Uterus (tissue), 2 donors: ENCODE data around the gene NINL.

ENCODE experiments used
- POLR2A ChIP-seq, 2 donors: fragments of 450-650 bp; IDR thresholded peaks; one replicate each; pipeline ENCODE4 v1.6.1; 2016; ENCODE audit warnings: antibody characterized with exemption in 2 of 2, mild to moderate bottlenecking in 1 of 2, moderate library complexity in 1 of 2
- TF ChIP-seq, protein P1 (sequence below), 4 experiments: fragments of 200-600 bp in 2 of 4; fragments of 450-650 bp in 2 of 4; sonication (generic) in 2 of 4; IDR thresholded peaks; one replicate each; pipeline ENCODE4 v1.5.1; 2016 to 2019; ENCODE audit warnings: antibody characterized with exemption in 4 of 4, mild to moderate bottlenecking in 2 of 4, moderate library complexity in 1 of 4

DNA sequence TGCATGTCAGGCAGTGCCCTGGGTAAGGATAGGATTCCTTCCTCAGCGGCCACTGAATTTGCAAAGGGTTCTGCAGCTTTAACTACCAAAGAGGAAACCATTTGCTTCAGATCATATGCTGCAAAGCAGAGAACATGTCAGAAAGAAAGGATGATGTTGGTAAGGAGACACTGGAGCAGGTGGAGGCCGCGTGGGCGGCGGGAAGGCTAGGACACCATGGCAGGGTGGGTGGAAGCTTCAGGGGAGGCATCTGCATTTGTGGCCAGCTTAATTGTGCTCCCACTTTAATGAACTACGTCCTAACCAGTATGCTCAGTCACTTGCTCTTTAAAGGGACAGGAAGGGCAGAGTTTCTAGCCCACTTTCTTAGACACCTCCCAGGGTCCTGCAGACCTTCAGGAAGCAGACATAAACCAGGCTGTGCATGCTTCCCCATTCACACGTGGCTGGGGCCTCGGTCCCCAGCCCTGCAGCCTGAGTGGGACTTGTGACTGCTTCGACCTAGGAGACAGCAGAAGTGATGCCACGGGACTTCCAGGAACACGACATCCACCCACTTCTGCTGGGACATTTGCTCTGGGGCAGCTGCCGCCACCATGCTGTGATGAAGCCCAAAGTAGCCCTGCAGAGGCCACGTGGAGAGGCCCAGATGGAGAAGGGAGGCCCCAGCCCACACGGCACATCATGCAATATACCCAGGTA is 101.7 kb downstream of the NINL start:
- TF ChIP-seq, protein P1, sequence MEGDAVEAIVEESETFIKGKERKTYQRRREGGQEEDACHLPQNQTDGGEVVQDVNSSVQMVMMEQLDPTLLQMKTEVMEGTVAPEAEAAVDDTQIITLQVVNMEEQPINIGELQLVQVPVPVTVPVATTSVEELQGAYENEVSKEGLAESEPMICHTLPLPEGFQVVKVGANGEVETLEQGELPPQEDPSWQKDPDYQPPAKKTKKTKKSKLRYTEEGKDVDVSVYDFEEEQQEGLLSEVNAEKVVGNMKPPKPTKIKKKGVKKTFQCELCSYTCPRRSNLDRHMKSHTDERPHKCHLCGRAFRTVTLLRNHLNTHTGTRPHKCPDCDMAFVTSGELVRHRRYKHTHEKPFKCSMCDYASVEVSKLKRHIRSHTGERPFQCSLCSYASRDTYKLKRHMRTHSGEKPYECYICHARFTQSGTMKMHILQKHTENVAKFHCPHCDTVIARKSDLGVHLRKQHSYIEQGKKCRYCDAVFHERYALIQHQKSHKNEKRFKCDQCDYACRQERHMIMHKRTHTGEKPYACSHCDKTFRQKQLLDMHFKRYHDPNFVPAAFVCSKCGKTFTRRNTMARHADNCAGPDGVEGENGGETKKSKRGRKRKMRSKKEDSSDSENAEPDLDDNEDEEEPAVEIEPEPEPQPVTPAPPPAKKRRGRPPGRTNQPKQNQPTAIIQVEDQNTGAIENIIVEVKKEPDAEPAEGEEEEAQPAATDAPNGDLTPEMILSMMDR (IDR thresholded peaks at IDR 0.05) = no peak
- no peak for TF ChIP-seq POLR2A (IDR thresholded peaks at IDR 0.05)
